ENCODE data around the gene CCDC30.

CCDC30 gene

DNA sequence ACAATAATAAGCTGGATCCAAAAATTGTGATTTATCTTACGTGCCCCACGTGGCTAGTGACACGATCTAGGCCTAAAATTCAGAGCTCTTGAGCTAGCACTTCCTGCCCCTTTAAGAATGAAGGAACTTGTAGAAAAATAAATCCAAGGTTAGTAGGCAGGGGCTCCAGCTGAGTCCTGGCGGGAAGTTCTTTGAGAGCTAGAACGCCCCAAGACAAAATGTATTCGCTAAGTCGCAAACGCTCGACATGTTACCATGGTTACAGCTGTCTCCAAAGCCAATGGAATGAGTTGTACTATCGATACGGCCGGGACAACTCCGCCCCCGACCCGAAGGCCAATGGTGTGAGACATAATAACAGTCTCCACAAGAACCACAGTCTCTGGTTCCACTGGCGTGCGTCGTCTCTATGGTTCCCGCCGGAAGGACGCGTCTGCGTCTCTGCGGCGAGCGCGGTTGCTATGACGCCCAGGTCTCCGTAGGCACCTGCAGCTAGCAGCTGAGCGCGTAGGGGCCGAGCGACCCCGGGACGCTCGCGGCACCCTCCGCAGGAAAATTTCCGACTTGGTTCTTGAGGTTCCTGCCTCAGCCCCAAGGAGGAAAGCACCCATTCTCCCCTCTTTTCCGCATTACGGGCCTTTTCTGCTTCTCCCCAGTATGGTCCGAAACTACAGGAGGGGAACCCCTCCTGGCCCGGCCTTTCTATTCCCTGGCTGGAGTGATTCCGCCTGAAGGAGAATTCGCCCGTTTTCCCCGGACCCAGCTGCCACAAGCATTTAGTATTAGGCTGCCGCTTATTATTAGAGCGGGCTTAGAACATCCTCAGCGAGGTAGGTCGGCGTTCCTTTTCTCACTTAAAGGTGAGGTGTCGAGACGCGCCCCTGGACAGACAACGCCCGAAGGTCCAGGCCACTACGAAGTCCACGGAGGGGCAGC, at the start of gene CCDC30:
CCDC30 (plus strand) TSS at position 459 of the 936 bp plus-strand sequence. CDS start 17,266 bp downstream, outside the sequence.
- peak; percentile 98 for DNase-seq

- DNase-seq = no peak
These were observed 48.3 kb upstream of the CCDC30 start for GRCh38 chr1:42414551-42415496.

DNA sequence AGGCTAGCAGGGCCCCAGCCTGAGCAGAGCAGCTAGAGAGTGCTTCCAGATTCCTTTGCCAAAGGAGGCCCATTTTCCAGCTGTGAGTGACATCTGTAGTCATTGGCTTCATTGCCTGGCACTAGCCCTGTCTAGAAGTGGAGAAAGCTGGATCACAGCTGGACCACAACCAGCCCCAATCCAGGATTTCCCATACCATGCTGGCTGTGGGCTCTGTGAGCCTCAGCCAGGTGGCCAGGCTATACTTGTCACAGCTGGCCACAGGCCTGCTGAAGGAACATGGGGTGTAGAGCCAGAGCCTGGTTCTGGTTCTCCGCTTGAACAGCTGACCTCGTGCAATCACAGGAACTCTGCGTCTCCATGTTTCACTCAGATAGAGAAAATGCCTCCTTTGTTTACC, 45.9 kb upstream of the CCDC30 start:
- DNase-seq = no peak

DNA sequence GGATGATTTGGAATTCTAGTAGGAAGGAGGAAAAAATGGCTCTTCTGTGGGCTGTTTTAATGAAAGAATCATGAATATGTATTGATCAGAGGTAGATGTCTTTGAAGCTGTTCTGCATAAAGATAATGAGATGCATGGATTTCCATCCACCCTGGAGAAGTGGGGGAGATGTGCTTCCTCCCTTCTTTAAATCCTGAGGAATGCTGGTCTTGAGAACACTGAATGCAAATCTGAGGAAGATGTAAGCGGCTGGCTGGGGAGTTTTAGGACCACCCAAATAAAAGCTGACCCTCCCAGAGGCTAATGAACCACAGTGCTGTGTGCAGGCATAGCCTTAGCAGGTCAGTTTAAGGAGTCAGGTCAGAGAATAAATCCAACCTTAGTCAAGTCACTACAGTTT, 44.6 kb upstream of the CCDC30 start:
- no peak for DNase-seq

- DNase-seq = no peak
These were observed 43.8 kb upstream of the CCDC30 start for GRCh38 chr1:42419126-42419821.

GRCh38 chr1:42420121-42420520, 43.0 kb upstream of the CCDC30 start:
- no peak for DNase-seq

- no peak for DNase-seq
These were observed 42.0 kb upstream of the CCDC30 start for GRCh38 chr1:42420911-42421585.

- DNase-seq = no peak
These were observed 40.3 kb upstream of the CCDC30 start for GRCh38 chr1:42422737-42423136.

GRCh38 chr1:42423681-42424080, 39.4 kb upstream of the CCDC30 start:
- DNase-seq = no peak

GRCh38 chr1:42424201-42424600, 38.9 kb upstream of the CCDC30 start:
- no peak for DNase-seq

GRCh38 chr1:42427240-42427639, 35.8 kb upstream of the CCDC30 start:
- no peak for DNase-seq

DNA sequence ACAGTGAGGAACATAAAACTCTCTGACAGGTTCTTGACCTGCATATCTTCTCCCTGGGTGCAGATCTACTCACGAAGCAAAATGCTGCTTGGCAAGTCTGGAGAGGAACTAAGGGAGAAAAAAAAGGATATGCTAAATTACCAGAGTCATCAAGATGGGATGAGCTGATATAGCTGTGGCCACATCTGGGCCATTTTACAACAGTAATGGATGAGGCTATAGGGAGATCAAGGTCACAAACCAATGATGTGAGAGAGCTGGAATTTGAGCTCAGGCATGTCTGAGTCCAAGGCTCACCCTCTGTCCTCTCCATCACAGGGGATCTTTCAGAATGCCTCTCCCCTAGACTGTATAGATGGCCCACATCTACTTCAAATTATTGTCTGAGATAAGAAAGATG, 33.5 kb upstream of the CCDC30 start:
- DNase-seq = no peak

GRCh38 chr1:42430286-42431135, 32.6 kb upstream of the CCDC30 start:
- no peak for DNase-seq

GRCh38 chr1:42431514-42431913, 31.6 kb upstream of the CCDC30 start:
- no peak for DNase-seq

DNA sequence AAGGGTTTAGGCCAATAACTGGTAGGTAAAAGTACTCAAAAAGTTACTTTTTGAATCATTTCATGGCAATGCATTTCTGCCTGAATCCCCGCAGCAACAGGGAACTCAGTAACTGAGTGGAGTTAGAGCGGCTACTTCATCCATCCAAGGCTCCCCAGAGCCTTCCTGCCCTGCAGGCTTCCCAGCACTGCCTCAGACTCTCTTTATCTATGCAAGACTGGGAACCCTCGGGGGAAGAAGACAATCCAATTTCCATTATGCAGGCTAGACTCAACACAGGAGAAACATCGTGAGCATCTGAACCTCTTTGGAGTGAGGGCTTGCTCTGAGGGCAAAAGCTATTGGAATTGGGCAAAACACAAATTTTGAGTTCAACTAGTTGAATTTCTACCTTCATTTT, 30.4 kb upstream of the CCDC30 start:
- no peak for DNase-seq

DNA sequence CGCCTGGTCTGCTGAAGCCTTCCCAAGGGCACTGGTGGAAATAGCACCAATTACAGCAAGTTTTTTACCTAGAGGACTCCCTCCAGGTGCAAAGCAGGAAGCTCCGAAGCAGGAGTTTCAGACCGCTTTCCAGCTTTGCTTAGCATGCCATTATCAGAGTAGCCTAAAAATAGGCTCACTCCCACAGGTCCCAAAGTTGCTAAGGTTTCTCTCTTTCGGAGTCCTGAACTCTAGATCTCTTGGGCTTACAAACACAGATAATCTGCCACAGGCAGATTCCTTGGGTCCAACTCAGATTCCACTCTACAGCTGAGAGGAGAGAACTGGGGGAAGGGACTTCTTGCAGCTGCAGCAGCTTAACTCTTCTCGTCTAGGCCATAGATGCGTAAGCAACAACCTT, 29.7 kb upstream of the CCDC30 start:
- no peak for DNase-seq

DNA sequence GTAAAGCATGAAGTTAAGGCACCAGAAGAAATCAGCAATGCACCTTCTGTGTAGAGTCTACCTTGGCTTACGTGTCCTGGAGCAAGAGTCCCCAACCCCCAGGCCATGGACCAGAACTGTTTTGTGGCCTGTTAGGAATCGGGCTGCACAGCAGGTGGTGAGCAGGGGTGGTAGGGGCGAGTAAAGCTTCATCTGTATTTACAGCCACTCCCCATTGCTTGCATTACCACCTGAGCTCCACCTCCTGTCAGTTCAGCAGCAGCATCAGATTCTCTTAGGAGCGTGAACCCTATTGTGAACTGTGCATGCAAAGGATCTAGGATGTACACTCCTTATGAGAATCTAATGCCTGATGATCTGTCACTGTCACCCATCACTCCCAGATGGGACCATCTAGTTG, 28.7 kb upstream of the CCDC30 start:
- no peak for DNase-seq

DNA sequence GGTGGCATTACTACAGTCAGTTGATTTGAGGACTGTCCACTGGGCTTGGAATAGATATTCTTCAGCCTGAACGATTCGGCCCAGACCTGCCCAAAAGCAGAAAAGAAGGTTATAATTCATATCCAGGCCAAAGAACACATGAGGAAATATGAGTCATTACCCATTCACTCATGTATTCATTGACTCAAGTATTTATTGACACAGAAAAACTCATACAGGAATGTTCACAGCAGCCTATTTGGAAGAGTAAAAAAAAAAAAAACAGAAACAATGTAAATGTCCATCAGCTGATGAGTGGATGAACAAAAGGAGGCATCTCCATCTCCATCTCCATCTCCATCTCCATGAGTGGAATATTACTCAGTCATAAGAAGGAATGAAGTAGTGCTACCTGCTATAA, 23.1 kb upstream of the CCDC30 start:
- no peak for DNase-seq

GRCh38 chr1:42442662-42443061, 20.4 kb upstream of the CCDC30 start:
- no peak for DNase-seq

- DNase-seq = no peak
These were observed 13.8 kb upstream of the CCDC30 start for GRCh38 chr1:42449256-42449655.

DNA sequence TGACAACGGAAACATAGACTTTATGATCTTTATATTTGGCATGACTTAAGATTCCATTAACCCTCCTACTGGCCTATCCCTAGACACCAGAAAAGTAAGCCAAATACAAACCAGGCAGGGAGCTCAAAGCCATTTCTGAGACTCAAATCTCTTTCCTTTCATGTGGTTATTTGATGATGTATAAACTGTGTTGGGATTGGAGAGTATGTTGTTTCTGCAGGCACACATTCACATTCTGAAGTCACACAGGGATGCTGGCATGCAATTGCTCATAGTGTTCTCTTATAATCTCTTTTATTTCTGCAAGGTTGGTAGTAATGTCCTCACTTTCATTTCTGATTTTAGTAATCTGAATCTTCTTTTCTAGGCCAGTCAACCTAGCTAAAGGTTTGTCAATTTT, 13.0 kb upstream of the CCDC30 start:
- no peak for DNase-seq

Data from activated effector memory CD4-positive, alpha-beta T cell treated with anti-CD3 and anti-CD28 coated beads, Interleukin-2, amount 50 U/mL, for 16 hours (primary cell).